Omental fat pad (tissue), 4 donors: ENCODE results near the gene MRO. TPM values are rescaled to one million over a fixed set of nuclear protein-coding genes. Genes with fewer than 3 reads are reported as not detected.

Experiments used
- ATAC-seq: fragments of 150-250 bp; one replicate; pipeline ENCODE4 v1.9.1; 2016; ENCODE audit warnings: mild to moderate bottlenecking, moderate library complexity; ENCODE audit not compliant: low FRiP score
- DNase-seq: peaks from one replicate; pipeline ENCODE4 v3.0.0-alpha.2; 2019; ENCODE audit warnings: low spot score
- total RNA-seq, 4 donors: library from RNA; depleted of rRNA; stranded (reverse); fragments of >200 nt; gene quantifications; one replicate each; pipeline ENCODE4 v1.1.0, GENCODE V29; 2016
- TF ChIP-seq, protein P1 (sequence below), 3 donors: fragments of 450-650 bp; IDR thresholded peaks; one replicate each; pipeline ENCODE4 v1.5.1; 2016 to 2017; ENCODE audit warnings: antibody characterized with exemption in 3 of 3, mild to moderate bottlenecking in 3 of 3, moderate library complexity in 2 of 3

MRO gene
- total RNA-seq, 4 donors from 2014 or later = 1.1 to 3.5 (median 2.3) TPM

DNA sequence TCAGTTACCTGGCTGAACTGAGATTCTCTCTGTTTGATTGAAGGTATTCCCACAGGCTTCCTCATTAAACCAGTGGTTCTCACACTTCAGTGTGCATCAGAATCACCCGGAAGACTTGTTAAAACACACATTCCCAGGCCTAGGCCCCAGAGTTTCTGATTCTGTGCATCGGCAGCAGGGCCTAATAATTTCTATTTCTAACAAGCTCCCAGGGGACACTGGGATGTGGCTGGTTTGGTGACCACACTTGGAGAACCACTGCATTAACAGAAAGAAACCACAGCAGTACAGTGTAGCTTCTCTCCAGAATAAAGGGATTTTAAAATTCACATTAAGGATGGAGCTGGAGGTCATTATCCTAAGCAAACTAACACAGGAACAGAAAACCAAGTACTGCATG lies 6.5 kb downstream of the MRO start:
- TF ChIP-seq, protein P1, sequence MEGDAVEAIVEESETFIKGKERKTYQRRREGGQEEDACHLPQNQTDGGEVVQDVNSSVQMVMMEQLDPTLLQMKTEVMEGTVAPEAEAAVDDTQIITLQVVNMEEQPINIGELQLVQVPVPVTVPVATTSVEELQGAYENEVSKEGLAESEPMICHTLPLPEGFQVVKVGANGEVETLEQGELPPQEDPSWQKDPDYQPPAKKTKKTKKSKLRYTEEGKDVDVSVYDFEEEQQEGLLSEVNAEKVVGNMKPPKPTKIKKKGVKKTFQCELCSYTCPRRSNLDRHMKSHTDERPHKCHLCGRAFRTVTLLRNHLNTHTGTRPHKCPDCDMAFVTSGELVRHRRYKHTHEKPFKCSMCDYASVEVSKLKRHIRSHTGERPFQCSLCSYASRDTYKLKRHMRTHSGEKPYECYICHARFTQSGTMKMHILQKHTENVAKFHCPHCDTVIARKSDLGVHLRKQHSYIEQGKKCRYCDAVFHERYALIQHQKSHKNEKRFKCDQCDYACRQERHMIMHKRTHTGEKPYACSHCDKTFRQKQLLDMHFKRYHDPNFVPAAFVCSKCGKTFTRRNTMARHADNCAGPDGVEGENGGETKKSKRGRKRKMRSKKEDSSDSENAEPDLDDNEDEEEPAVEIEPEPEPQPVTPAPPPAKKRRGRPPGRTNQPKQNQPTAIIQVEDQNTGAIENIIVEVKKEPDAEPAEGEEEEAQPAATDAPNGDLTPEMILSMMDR (IDR thresholded peaks at IDR 0.05) = no peak
- no peak for ATAC-seq
- DNase-seq = no peak

DNA sequence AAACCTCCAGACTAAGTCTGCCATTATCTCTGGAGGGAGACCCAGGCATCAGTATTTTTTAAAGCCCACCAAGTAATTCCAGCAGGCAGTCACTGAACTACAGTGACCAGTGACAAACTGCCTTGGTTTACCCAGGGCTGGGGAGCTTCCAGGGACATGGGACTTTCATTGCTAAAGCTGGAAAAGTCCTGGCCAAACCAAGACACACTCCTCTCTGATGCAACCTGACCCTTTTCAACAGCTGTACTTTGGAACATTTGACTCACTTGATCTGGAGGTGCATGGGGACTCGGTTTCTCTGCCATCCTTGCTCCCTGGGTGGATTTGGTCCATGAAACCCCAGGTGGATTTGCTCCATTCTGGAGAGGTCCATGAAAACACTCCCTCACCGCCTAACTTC lies 7.0 kb downstream of the MRO start:
- ATAC-seq = no peak
- TF ChIP-seq, protein P1 (IDR thresholded peaks at IDR 0.05) = no peak
- DNase-seq = no peak

DNA sequence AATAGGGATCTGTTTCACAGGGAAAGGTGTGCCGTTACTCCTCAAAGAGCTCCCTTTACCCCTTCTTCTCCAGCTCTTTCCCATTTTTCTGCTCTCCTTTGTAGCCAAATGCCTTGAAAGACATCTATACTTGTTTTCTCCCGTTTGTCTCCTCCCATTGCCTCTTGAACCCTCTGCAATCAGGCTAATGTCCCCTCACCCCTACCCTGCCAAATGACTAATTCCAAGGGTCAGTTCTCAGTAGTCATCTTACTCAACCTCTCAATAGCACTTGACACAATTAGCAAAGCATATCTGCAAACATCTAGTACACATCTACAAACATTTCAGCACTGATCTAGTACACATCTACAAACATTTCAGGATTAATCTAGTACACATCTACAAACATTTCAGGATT lies 12.6 kb downstream of the MRO start:
- ATAC-seq (no peak), DNase-seq (no peak)
- TF ChIP-seq, protein P1 (IDR thresholded peaks at IDR 0.05) = no peak

DNA sequence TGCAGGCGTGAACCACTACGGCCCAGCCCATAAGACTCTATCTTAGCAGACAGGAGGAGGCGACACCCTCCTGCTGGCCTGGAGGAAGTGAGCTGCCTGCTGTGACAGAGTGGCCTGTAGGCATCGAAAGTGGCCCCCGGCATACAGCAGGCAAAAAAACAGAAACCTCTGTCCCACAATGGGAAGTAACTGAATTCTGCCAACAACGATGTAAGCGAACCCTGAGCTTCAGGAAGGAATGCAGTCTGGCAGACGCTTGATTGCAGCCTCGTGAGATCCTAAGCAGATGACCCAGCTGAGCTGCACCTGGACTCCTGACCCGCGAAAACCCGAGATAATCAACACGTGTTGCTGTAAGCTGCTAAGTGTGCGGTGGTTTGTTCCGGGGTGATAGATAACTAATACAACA lies 13.6 kb downstream of the MRO start:
- DNase-seq (no peak), ATAC-seq (no peak)
- TF ChIP-seq, protein P1 (IDR thresholded peaks at IDR 0.05) = no peak

DNA sequence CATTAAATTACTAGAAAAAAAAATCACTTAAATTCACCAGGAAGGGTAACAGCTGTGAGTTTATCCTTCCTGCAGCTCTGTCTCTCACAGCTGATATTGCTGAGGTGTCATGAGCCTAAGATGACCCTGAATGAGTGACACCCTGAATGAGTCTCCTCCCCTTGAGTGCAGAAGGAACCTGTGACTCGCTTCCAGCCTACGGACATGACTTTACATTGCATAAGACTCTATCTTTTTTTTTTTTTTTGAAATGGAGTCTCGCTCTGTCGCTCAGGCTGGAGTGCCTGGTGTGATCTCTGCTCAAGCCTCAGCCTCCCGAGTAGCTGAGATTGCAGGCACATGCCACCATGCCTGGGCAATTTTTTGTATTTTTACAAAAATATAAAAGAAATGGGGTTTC lies 14.1 kb downstream of the MRO start:
- DNase-seq = no peak
- no peak for ATAC-seq
- TF ChIP-seq, protein P1 (IDR thresholded peaks at IDR 0.05) = no peak

DNA sequence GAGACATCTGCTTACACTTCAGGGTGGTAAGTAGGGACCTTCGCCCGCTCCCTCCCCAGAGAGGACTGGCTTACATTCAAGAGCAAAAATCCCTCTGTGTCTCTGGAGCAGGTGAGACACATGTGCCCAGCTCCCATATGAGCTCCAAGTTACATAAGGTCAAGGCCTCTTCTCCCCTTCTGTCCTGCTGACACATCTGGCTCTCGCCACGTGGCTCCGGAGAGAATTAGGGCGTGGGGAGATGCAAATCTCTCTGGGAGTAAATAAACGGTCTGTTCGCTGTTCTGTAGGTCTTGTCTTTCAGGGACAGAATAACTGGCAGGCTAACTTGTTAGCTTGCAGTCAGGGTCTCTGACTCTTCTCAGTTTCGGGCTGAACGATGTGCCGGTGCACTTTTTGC lies 16.2 kb downstream of the MRO start:
- ATAC-seq (no peak), DNase-seq (no peak)
- TF ChIP-seq, protein P1 (IDR thresholded peaks at IDR 0.05) = no peak

DNA sequence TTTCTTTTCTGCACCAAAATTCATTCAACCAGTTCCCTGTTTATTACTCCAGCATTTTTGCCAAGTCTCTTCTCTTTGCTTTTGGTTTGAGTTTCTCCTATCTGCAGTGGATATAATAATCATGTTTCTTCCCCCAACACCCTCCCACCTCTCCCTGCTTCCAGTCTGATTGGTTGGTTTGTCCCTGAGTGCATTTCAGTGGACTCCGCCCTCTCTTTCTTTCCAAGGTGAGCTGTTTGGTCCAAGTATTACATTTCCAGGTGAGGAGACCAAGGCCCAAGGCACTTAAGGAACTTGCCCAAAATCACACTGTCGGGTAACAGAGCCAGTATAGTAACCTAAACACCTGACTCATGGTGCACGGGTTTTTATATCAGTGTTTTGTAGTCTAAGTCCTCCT lies 17.7 kb downstream of the MRO start:
- TF ChIP-seq, protein P1 (IDR thresholded peaks at IDR 0.05) = no peak
- ATAC-seq (no peak), DNase-seq (no peak)
